DOHH2 (cell line): ENCODE measurements around the gene CLTCL1.

Experiments used
- H3F3A ChIP-seq: fragments of 200-600 bp; sonication (generic), shearing (Covaris generic); 2 replicates; pipeline ENCODE4 v1.6.0; 2016; ENCODE audit warnings: antibody characterized with exemption, mild to moderate bottlenecking; ENCODE audit not compliant: control insufficient read depth, insufficient read depth
- H3K27ac ChIP-seq: fragments of 200-600 bp; sonication (generic); 2 replicates; pipeline ENCODE4 v1.5.1; 2014; ENCODE audit warnings: low read depth, mild to moderate bottlenecking, low read length, moderate library complexity
- H3K27me3 ChIP-seq: fragments of 200-600 bp; sonication (generic); 2 replicates; pipeline ENCODE4 v1.6.1; 2014; ENCODE audit warnings: mild to moderate bottlenecking, low read length, mixed read lengths; ENCODE audit not compliant: control insufficient read depth
- H3K36me3 ChIP-seq: fragments of 200-600 bp; sonication (generic); 2 replicates; pipeline ENCODE4 v1.6.1; 2014; ENCODE audit warnings: mild to moderate bottlenecking, low read length, moderate library complexity, mixed read lengths; ENCODE audit not compliant: control insufficient read depth
- H3K4me1 ChIP-seq: fragments of 200-600 bp; sonication (generic); 2 replicates; pipeline ENCODE4 v1.6.1; 2014; ENCODE audit warnings: mild to moderate bottlenecking, low read length, mixed read lengths; ENCODE audit not compliant: control insufficient read depth
- H3K4me2 ChIP-seq: fragments of 200-600 bp; sonication (generic); 2 replicates; pipeline ENCODE4 v1.6.0; 2014; ENCODE audit warnings: mild to moderate bottlenecking, low read length, moderate library complexity
- H3K4me3 ChIP-seq: fragments of 200-600 bp; sonication (generic); 2 replicates; pipeline ENCODE4 v1.5.1; 2014; ENCODE audit warnings: mild to moderate bottlenecking, low read length, mixed read lengths
- H3K79me2 ChIP-seq: fragments of 200-600 bp; sonication (generic); 2 replicates; pipeline ENCODE4 v1.6.1; 2014; ENCODE audit warnings: mild to moderate bottlenecking, low read length, mixed read lengths; ENCODE audit not compliant: control insufficient read depth
- H3K9me2 ChIP-seq: fragments of 200-600 bp; sonication (generic); replicated peaks from 2 replicates; pipeline ENCODE4 v1.6.1; 2014; ENCODE audit warnings: mild to moderate bottlenecking, low read length, mixed read lengths; ENCODE audit not compliant: control insufficient read depth
- H3K9me3 ChIP-seq: fragments of 200-600 bp; sonication (generic); 2 replicates; pipeline ENCODE4 v1.6.1; 2014; ENCODE audit warnings: antibody characterized with exemption, low read length, mixed read lengths; ENCODE audit not compliant: control insufficient read depth, insufficient read depth
- H4K20me1 ChIP-seq: fragments of 200-600 bp; sonication (generic); 2 replicates; pipeline ENCODE4 v1.6.0; 2014; ENCODE audit warnings: low read depth, mild to moderate bottlenecking, antibody characterized with exemption, low read length, moderate library complexity; ENCODE audit not compliant: control insufficient read depth, insufficient read depth
- EZH2phosphoT487 ChIP-seq: fragments of 200-600 bp; sonication (generic); IDR thresholded peaks from 2 replicates; pipeline ENCODE4 v1.6.1; 2017; ENCODE audit warnings: borderline replicate concordance, mild to moderate bottlenecking, antibody characterized with exemption, low read length, moderate library complexity, mixed read lengths
- TF ChIP-seq, protein P1 (sequence below): fragments of 200-600 bp; sonication (generic); IDR thresholded peaks from one replicate; pipeline ENCODE4 v1.5.1; 2014; ENCODE audit warnings: antibody characterized with exemption, mild to moderate bottlenecking, low read depth, low read length; ENCODE audit not compliant: poor library complexity, severe bottlenecking

CLTCL1 gene

DNA sequence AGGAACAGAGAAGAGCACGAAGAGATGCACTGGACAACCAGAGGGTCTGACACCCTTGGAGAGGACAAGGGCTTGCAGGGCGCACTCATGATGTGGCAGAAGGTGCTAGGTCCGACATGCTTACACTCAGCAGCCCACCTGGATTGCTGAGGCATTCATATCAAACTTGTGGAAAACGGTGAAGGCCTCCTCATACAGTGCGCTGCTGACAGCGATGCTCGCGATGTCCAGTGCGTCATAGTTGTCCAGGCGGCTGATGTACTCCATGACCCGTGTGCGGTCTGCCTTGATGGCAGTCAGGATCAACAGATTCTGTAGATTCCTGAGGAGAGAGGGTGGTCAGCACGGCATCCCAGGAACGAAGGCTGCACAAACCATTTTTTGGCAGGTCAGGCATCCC lies 81.3 kb downstream of the CLTCL1 start:
- H3K9me3 ChIP-seq, result no peaks in the 10 kb centered on the region
- H3K79me2 ChIP-seq, result no peaks in the 10 kb centered on the region
- H3K9me2 ChIP-seq, result no peaks in the 10 kb centered on the region
- H3K4me2 ChIP-seq, result no peak overlapping the region
- H3K4me1 ChIP-seq, result peaks cover 13% of the 10 kb centered on the region
- no peak for TF ChIP-seq EZH2phosphoT487
- TF ChIP-seq, protein P1, sequence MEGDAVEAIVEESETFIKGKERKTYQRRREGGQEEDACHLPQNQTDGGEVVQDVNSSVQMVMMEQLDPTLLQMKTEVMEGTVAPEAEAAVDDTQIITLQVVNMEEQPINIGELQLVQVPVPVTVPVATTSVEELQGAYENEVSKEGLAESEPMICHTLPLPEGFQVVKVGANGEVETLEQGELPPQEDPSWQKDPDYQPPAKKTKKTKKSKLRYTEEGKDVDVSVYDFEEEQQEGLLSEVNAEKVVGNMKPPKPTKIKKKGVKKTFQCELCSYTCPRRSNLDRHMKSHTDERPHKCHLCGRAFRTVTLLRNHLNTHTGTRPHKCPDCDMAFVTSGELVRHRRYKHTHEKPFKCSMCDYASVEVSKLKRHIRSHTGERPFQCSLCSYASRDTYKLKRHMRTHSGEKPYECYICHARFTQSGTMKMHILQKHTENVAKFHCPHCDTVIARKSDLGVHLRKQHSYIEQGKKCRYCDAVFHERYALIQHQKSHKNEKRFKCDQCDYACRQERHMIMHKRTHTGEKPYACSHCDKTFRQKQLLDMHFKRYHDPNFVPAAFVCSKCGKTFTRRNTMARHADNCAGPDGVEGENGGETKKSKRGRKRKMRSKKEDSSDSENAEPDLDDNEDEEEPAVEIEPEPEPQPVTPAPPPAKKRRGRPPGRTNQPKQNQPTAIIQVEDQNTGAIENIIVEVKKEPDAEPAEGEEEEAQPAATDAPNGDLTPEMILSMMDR, result no peak
- H3K27me3 ChIP-seq, result peaks cover 20% of the 10 kb centered on the region
- H4K20me1 ChIP-seq, result no peaks in the 10 kb centered on the region
- no peaks in the 10 kb centered on the region for H3K36me3 ChIP-seq
- H3K4me3 ChIP-seq, result no peak overlapping the region
- no peaks in the 10 kb centered on the region for H3F3A ChIP-seq
- H3K27ac ChIP-seq, result no peak overlapping the region

DNA sequence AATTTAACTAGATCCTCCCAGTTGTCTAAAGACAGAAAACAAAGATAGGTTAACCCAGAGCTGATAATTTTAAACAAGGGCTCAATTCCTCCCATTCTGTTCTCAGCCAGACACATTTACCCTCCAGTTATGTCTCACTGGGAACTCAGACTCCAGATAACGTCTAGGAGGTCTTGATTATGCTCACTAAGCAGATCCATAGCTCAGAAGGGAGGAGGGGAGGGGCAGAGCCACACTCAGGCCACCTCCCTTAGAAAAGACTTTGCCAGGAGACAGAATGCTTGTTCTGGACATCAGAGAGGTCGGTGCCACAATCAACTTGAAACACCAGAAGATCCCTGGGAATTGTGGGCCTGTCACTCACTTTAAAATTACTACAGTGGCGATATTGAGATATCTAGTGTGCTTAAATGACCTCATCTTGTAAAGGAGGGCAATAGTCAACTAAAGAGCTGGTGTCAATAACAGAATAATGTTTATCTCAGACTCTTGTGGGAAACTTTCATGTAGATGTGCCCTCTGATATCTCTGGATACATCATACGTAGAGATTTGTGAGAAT lies 83.2 kb downstream of the CLTCL1 start:
- Histone ChIP-seq H3K9me3 (no peaks in the 10 kb centered on the region), H3K4me2 (no peak overlapping the region), H3K79me2 (no peaks in the 10 kb centered on the region), H3K4me3 (no peak overlapping the region), H3K27me3 (peaks cover 17% of the 10 kb centered on the region), H3K9me2 (no peaks in the 10 kb centered on the region), H3K27ac (no peak overlapping the region), H3K36me3 (no peaks in the 10 kb centered on the region), H3F3A (no peaks in the 10 kb centered on the region), H4K20me1 (no peaks in the 10 kb centered on the region), H3K4me1 (peaks cover 8% of the 10 kb centered on the region)
- TF ChIP-seq, protein P1, result no peak
- no peak for TF ChIP-seq EZH2phosphoT487

DNA sequence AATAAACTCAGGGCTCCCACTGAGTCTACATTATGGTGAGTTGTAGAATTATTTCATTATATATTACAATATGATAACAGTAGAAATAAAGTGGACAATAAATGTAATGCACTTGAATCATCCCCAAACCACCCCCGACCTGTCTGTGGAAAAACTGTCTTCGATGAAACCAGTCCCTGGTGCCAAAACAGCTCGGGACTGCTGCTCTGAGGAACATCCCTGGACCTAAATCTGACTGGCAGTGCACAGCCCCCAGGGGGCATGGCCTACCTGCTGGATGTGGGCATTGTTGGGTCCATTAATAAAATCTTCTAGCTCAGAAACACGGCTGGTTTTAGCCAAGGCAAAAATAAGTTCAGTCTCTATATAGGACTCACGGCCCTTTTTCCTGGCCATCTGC lies 83.6 kb downstream of the CLTCL1 start:
- Histone ChIP-seq H3K27ac (no peak overlapping the region), H3K4me3 (no peak overlapping the region), H3K27me3 (peaks cover 15% of the 10 kb centered on the region), H3K4me1 (peaks cover 3% of the 10 kb centered on the region), H3K79me2 (no peaks in the 10 kb centered on the region), H3K9me3 (no peaks in the 10 kb centered on the region), H3K36me3 (no peaks in the 10 kb centered on the region), H4K20me1 (no peaks in the 10 kb centered on the region), H3K9me2 (no peaks in the 10 kb centered on the region), H3K4me2 (no peak overlapping the region), H3F3A (no peaks in the 10 kb centered on the region)
- no peak for TF ChIP-seq EZH2phosphoT487
- TF ChIP-seq, protein P1, result no peak
